HG02588 (cell line): ENCODE measurements around the gene KLK7.

Experiments
- ATAC-seq: cut with Tn5 transposase; IDR thresholded peaks from one replicate; pipeline ENCODE4 v1.9.1; 2021; ENCODE audit warnings: mild to moderate bottlenecking, moderate library complexity; ENCODE audit not compliant: unreplicated experiment

KLK7 gene

GRCh38 chr19:50983625-50984292 lies at the start of gene KLK7:
Gene KLK7 (minus strand): TSS chr19:50983917. CDS start chr19:50982399, 1,518 bp downstream.
- ATAC-seq = no peak

- no peak for ATAC-seq
These were observed 48.1 kb upstream of the KLK7 start for GRCh38 chr19:51031880-51032225.

- ATAC-seq = no peak
These were observed 47.6 kb upstream of the KLK7 start for GRCh38 chr19:51031220-51031879.

- ATAC-seq = no peak
These were observed 46.9 kb upstream of the KLK7 start for GRCh38 chr19:51030631-51031030.

GRCh38 chr19:51029718-51030117 lies 46.0 kb upstream of the KLK7 start:
- no peak for ATAC-seq

- no peak for ATAC-seq
These were observed 44.2 kb upstream of the KLK7 start for GRCh38 chr19:51027873-51028272.

GRCh38 chr19:51027126-51027806 lies 43.5 kb upstream of the KLK7 start:
- no peak for ATAC-seq

GRCh38 chr19:51026554-51026831 lies 42.8 kb upstream of the KLK7 start, which contains the start of gene KLK11:
Gene KLK11 (minus strand): TSS chr19:51026616. CDS start chr19:51025631, 985 bp downstream.
- no peak for ATAC-seq

- no peak for ATAC-seq
These were observed 42.3 kb upstream of the KLK7 start for GRCh38 chr19:51025809-51026553.

- no peak for ATAC-seq
These were observed 41.7 kb upstream of the KLK7 start for GRCh38 chr19:51025401-51025800.

GRCh38 chr19:51024924-51025323 lies 41.2 kb upstream of the KLK7 start:
- no peak for ATAC-seq

- ATAC-seq = no peak
These were observed 40.2 kb upstream of the KLK7 start for GRCh38 chr19:51023946-51024345.

GRCh38 chr19:51022526-51022925 lies 38.8 kb upstream of the KLK7 start:
- no peak for ATAC-seq

GRCh38 chr19:51020988-51021651 lies 37.4 kb upstream of the KLK7 start:
- no peak for ATAC-seq

- ATAC-seq = no peak
These were observed 35.8 kb upstream of the KLK7 start, which contains the start of gene KLK10 for GRCh38 chr19:51019544-51019925. Gene KLK10 (minus strand): TSS chr19:51019709. CDS start chr19:51019130, 579 bp downstream.

GRCh38 chr19:51018745-51019543 lies 35.2 kb upstream of the KLK7 start:
- ATAC-seq = no peak

GRCh38 chr19:51016798-51017683 lies 33.3 kb upstream of the KLK7 start:
- ATAC-seq = no peak

GRCh38 chr19:51015691-51016267 lies 32.1 kb upstream of the KLK7 start:
- ATAC-seq = no peak

GRCh38 chr19:51014242-51014641 lies 30.5 kb upstream of the KLK7 start:
- ATAC-seq = no peak
